Liver (tissue), 9 donors: ENCODE measurements around the gene ZYG11B. TPM values are rescaled to one million over a fixed set of nuclear protein-coding genes. Genes with fewer than 3 reads are reported as not detected.

ENCODE experiments used
- DNase-seq: peaks from one replicate; pipeline ENCODE4 v3.0.0-alpha.2; 2017; ENCODE audit warnings: low spot score
- H3K27ac ChIP-seq, 2 donors: one replicate each; pipeline ENCODE4 v1.7.0; 2013; ENCODE audit warnings: inconsistent platforms in 2 of 2, low read length in 2 of 2, control low read depth in 1 of 2, low read depth in 1 of 2, mild to moderate bottlenecking in 1 of 2
- H3K27me3 ChIP-seq, 4 donors: one replicate each; pipeline versions ENCODE4 v1.6.1 to v1.7.0; 2013; ENCODE audit warnings: low read length in 3 of 4, inconsistent platforms in 1 of 4, mild to moderate bottlenecking in 1 of 4, moderate library complexity in 1 of 4; ENCODE audit not compliant: control insufficient read depth in 4 of 4, insufficient read depth in 4 of 4
- H3K36me3 ChIP-seq, 4 donors: one replicate each; pipeline versions ENCODE4 v1.6.1 to v1.7.0; 2013; ENCODE audit warnings: low read length in 3 of 4, mild to moderate bottlenecking in 3 of 4, low read depth in 1 of 4, moderate library complexity in 1 of 4; ENCODE audit not compliant: control insufficient read depth in 4 of 4, insufficient read depth in 3 of 4
- H3K4me1 ChIP-seq, 4 donors: one replicate each; pipeline versions ENCODE4 v1.6.1 to v1.7.0; 2013; ENCODE audit warnings: low read length in 3 of 4, mild to moderate bottlenecking in 3 of 4, moderate library complexity in 1 of 4; ENCODE audit not compliant: control insufficient read depth in 4 of 4, insufficient read depth in 4 of 4
- H3K4me3 ChIP-seq, 3 donors: one replicate each; pipeline versions ENCODE4 v1.6.1 to v1.7.0; 2013; ENCODE audit warnings: low read length in 3 of 3, control low read depth in 1 of 3, low read depth in 1 of 3, mild to moderate bottlenecking in 1 of 3
- H3K9ac ChIP-seq, 2 donors: one replicate each; pipeline ENCODE4 v1.7.0; 2013; ENCODE audit warnings: low read length in 2 of 2, mild to moderate bottlenecking in 2 of 2, moderate library complexity in 2 of 2, control low read depth in 1 of 2, low read depth in 1 of 2
- H3K9me3 ChIP-seq, 4 donors: one replicate each; pipeline versions ENCODE4 v1.6.1 to v1.7.0; 2013; ENCODE audit warnings: low read length in 3 of 4; ENCODE audit not compliant: control insufficient read depth in 4 of 4
- ATF3 ChIP-seq: IDR thresholded peaks from 2 replicates; pipeline ENCODE4 v1.6.1; 2016; ENCODE audit warnings: antibody characterized with exemption
- CTCF ChIP-seq: fragments of 150-350 bp; IDR thresholded peaks from 2 replicates; pipeline ENCODE4 v1.5.1; 2017; ENCODE audit warnings: improper control_type of control experiment, low read depth, low read length; ENCODE audit not compliant: missing input control
- EGR1 ChIP-seq, 2 donors: IDR thresholded peaks; 2 replicates each; pipeline ENCODE4 v1.6.1; 2016 to 2018; ENCODE audit warnings: antibody characterized with exemption in 2 of 2, low read depth in 2 of 2
- FOXA1 ChIP-seq: IDR thresholded peaks from 2 replicates; pipeline ENCODE4 v1.6.1; 2016; ENCODE audit warnings: antibody characterized with exemption
- FOXA2 ChIP-seq: IDR thresholded peaks from 2 replicates; pipeline ENCODE4 v1.6.1; 2016; ENCODE audit warnings: antibody characterized with exemption
- GABPA ChIP-seq, 2 donors: IDR thresholded peaks in 1 of 2; conservative IDR thresholded peaks in 1 of 2; 2 replicates each; pipeline ENCODE4 v1.6.1; 2016; ENCODE audit warnings: antibody characterized with exemption in 2 of 2, mild to moderate bottlenecking in 1 of 2, moderate library complexity in 1 of 2
- HNF4G ChIP-seq: IDR thresholded peaks from 2 replicates; pipeline ENCODE4 v1.6.1; 2016; ENCODE audit warnings: antibody characterized with exemption
- JUND ChIP-seq, 2 donors: IDR thresholded peaks; 2 replicates each; pipeline ENCODE4 v1.6.1; 2016; ENCODE audit warnings: antibody characterized with exemption in 2 of 2
- NR2F2 ChIP-seq: IDR thresholded peaks from 2 replicates; pipeline ENCODE4 v1.6.1; 2016; ENCODE audit warnings: antibody characterized with exemption
- REST ChIP-seq: IDR thresholded peaks from 2 replicates; pipeline ENCODE4 v1.6.1; 2016; ENCODE audit warnings: antibody characterized with exemption, mild to moderate bottlenecking
- RXRA ChIP-seq, 2 donors: IDR thresholded peaks; 2 replicates each; pipeline ENCODE4 v1.6.1; 2017 to 2018; ENCODE audit warnings: antibody characterized with exemption in 2 of 2, mild to moderate bottlenecking in 1 of 2
- SP1 ChIP-seq: IDR thresholded peaks from 2 replicates; pipeline ENCODE4 v1.6.1; 2018; ENCODE audit warnings: antibody characterized with exemption, mild to moderate bottlenecking
- TAF1 ChIP-seq: conservative IDR thresholded peaks from 2 replicates; pipeline ENCODE4 v1.6.1; 2016; ENCODE audit warnings: antibody characterized with exemption, mild to moderate bottlenecking
- YY1 ChIP-seq: IDR thresholded peaks from 2 replicates; pipeline ENCODE4 v1.6.1; 2016; ENCODE audit warnings: antibody characterized with exemption, mild to moderate bottlenecking
- ZBTB33 ChIP-seq: IDR thresholded peaks from 2 replicates; pipeline ENCODE4 v1.6.1; 2016; ENCODE audit warnings: antibody characterized with exemption
- WGBS: extraction: QIAGEN DNeasy Blood & Tissue Kit; methylation state at CpG from one replicate; pipeline ENCODE4 v1.1.7; 2013; 5-methylcytosine and 5-hydroxymethylcytosine counted together
- polyA plus RNA-seq, 2 donors: library from polyadenylated mRNA; stranded (reverse) in 1 of 2; unstranded in 1 of 2; fragments of 200-250 nt in 1 of 2; fragments of >200 nt in 1 of 2; fragmentation: Nextera tagmentation in 1 of 2; extraction: Ambion mirVana in 1 of 2; gene quantifications; one replicate each; pipeline versions ENCODE4 v1.2.1 to v1.2.3, GENCODE V29; 2013 to 2015
- total RNA-seq, 2 donors: library from RNA; depleted of rRNA; stranded (reverse); fragments of >200 nt; gene quantifications; one replicate each; pipeline ENCODE4 v1.2.3, GENCODE V29; 2014
- donor health status: healthy.
- donor health status: healthy.
- donor health status: healthy.
- donor health status: healthy.
- donor health status: healthy.

ZYG11B gene
- total and polyA plus RNA-seq, 4 donors = 6.1 to 111 (median 15.5) TPM

GRCh38 chr1:52855584-52855983 is 129.3 kb downstream of the ZYG11B start:
- TF ChIP-seq GABPA (IDR thresholded peaks at IDR 0.05 in 1 of 2, conservative IDR thresholded peaks at IDR 0.05 in 1 of 2) = no peak
- TF ChIP-seq RXRA (IDR thresholded peaks at IDR 0.05) = no peak
- no peak for TF ChIP-seq SP1
- no peak for TF ChIP-seq JUND (IDR thresholded peaks at IDR 0.05)
- TF ChIP-seq NR2F2 = no peak
- TF ChIP-seq CTCF = no peak
- TF ChIP-seq TAF1 = no peak
- no peak for TF ChIP-seq ATF3
- no peak for TF ChIP-seq FOXA2
- TF ChIP-seq FOXA1 = no peak
- no peak for TF ChIP-seq HNF4G
- Histone ChIP-seq H3K27ac (no peak overlapping the region), H3K4me3 (no peak overlapping the region), H3K36me3 (no peaks in the 10 kb centered on the region), H3K27me3 (no peaks in the 10 kb centered on the region), H3K9me3 (no peaks in the 10 kb centered on the region), H3K9ac (no peak overlapping the region), H3K4me1 (no peaks in the 10 kb centered on the region)
- 94% methylated on average over 4 of the region's 4 CpGs for WGBS
- DNase-seq = no peak

- WGBS = 95% methylated on average over 4 of the region's 4 CpGs
Measured at GRCh38 chr1:52856026-52856425, 129.8 kb downstream of the ZYG11B start.

GRCh38 chr1:52857443-52857842 is 131.2 kb downstream of the ZYG11B start:
- no peak overlapping the region for H3K27ac ChIP-seq
- DNase-seq = no peak
- no peaks in the 10 kb centered on the region for H3K27me3 ChIP-seq
- H3K4me1 ChIP-seq = no peaks in the 10 kb centered on the region
- H3K9ac ChIP-seq = no peak overlapping the region
- H3K36me3 ChIP-seq = no peaks in the 10 kb centered on the region
- H3K9me3 ChIP-seq = no peaks in the 10 kb centered on the region
- H3K4me3 ChIP-seq = no peak overlapping the region
- WGBS = 90% methylated on average over 4 of the region's 4 CpGs
- TF ChIP-seq JUND (IDR thresholded peaks at IDR 0.05) (no peak), EGR1 (IDR thresholded peaks at IDR 0.05; ENCODE audit: low read depth in 2 of 2) (no peak), NR2F2 (no peak), RXRA (IDR thresholded peaks at IDR 0.05) (no peak), YY1 (no peak), SP1 (no peak), FOXA2 (no peak), REST (no peak), CTCF (no peak)

More at GRCh38 chr1:52856026-52856425, 129.8 kb downstream of the ZYG11B start:
- no peaks in the 10 kb centered on the region for H3K36me3 ChIP-seq
- H3K9ac ChIP-seq = no peak overlapping the region
- no peaks in the 10 kb centered on the region for H3K4me1 ChIP-seq
- no peaks in the 10 kb centered on the region for H3K9me3 ChIP-seq
- TF ChIP-seq JUND (IDR thresholded peaks at IDR 0.05) = no peak
- TF ChIP-seq RXRA (IDR thresholded peaks at IDR 0.05) = no peak
- no peak for TF ChIP-seq EGR1 (IDR thresholded peaks at IDR 0.05; ENCODE audit: low read depth in 2 of 2)
- no peak for TF ChIP-seq NR2F2
- TF ChIP-seq ZBTB33 = no peak
- no peak for TF ChIP-seq FOXA2
- TF ChIP-seq YY1 = no peak
- TF ChIP-seq FOXA1 = no peak
- DNase-seq = no peak
- no peak overlapping the region for H3K4me3 ChIP-seq
- H3K27me3 ChIP-seq = no peaks in the 10 kb centered on the region
- no peak overlapping the region for H3K27ac ChIP-seq
